Esophagus (tissue), 2 donors: ENCODE data around the gene PLAC8. TPM values are rescaled to one million over a fixed set of nuclear protein-coding genes. Genes with fewer than 3 reads are reported as not detected.

Experiments
- H3K27ac ChIP-seq, 2 donors: one replicate each; pipeline ENCODE4 v1.5.1; 2013; ENCODE audit warnings: low read depth in 2 of 2, mild to moderate bottlenecking in 2 of 2, inconsistent platforms in 1 of 2, low read length in 1 of 2, moderate library complexity in 1 of 2
- H3K27me3 ChIP-seq, 2 donors: one replicate each; pipeline ENCODE4 v1.6.1; 2013; ENCODE audit warnings: low read length in 2 of 2, control low read depth in 1 of 2, mild to moderate bottlenecking in 1 of 2; ENCODE audit not compliant: insufficient read depth in 2 of 2, control insufficient read depth in 1 of 2
- H3K36me3 ChIP-seq, 2 donors: one replicate each; pipeline ENCODE4 v1.6.1; 2013; ENCODE audit warnings: low read length in 1 of 2; ENCODE audit not compliant: control insufficient read depth in 2 of 2, insufficient read depth in 2 of 2
- H3K4me1 ChIP-seq, 2 donors: one replicate each; pipeline ENCODE4 v1.6.1; 2013; ENCODE audit warnings: low read length in 1 of 2; ENCODE audit not compliant: control insufficient read depth in 2 of 2, insufficient read depth in 2 of 2
- H3K4me3 ChIP-seq, 2 donors: one replicate each; pipeline ENCODE4 v1.5.1; 2013; ENCODE audit warnings: low read length in 2 of 2, mild to moderate bottlenecking in 2 of 2, low read depth in 1 of 2, moderate library complexity in 1 of 2
- H3K9me3 ChIP-seq, 2 donors: one replicate each; pipeline ENCODE4 v1.6.1; 2013; ENCODE audit warnings: mild to moderate bottlenecking in 2 of 2, low read depth in 1 of 2, low read length in 1 of 2, moderate library complexity in 1 of 2; ENCODE audit not compliant: control insufficient read depth in 2 of 2, insufficient read depth in 1 of 2
- WGBS, 2 donors: extraction: QIAGEN DNeasy Blood & Tissue Kit; methylation state at CpG; one replicate each; pipeline ENCODE4 v1.1.7; 2013; 5-methylcytosine and 5-hydroxymethylcytosine counted together
- polyA plus RNA-seq, 2 donors: library from polyadenylated mRNA; stranded (reverse); fragments of 200-250 nt; gene quantifications; one replicate each; pipeline ENCODE4 v1.2.3, GENCODE V29; 2013
- donor health status: healthy with polysubstance abuse.
- donor health status: Bipolar disorder and iron deficiency.

The PLAC8 gene
- polyA plus RNA-seq, 2 donors: 49.1 to 88.4 TPM

DNA sequence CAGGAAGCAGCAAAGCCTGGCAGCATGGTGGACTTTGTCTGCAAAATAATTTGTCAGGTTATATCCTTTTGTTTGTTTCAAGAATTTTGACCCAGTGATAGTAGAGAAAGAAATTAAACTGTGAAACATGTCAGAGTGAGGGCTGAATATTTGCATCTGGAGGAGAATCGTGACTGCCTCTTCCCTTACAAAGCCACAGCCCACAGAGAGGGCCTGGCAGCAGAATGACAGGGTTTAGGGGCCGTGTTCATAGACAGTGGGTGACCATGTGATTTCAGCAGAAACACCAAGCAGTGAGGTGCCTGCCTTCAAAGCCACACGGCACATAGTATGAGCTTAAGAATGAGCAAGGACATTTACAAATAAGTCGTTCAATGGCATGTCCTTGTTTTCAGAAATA is 24.4 kb upstream of the PLAC8 start:
- H3K27ac ChIP-seq: no peak overlapping the region
- no peaks in the 10 kb centered on the region for H3K36me3 ChIP-seq
- no peaks in the 10 kb centered on the region for H3K4me1 ChIP-seq
- WGBS, 2 donors: 55 to 64% methylated on average over 4 of the region's 4 CpGs
- no peaks in the 10 kb centered on the region for H3K27me3 ChIP-seq
- no peaks in the 10 kb centered on the region for H3K9me3 ChIP-seq
- no peak overlapping the region for H3K4me3 ChIP-seq

- H3K36me3 ChIP-seq: no peaks in the 10 kb centered on the region
- H3K9me3 ChIP-seq: no peaks in the 10 kb centered on the region
- H3K4me3 ChIP-seq: no peak overlapping the region
- H3K27me3 ChIP-seq: no peaks in the 10 kb centered on the region
- WGBS, 2 donors: 78 to 90% methylated on average over 1 of the region's 1 CpG
- H3K27ac ChIP-seq: no peak overlapping the region
- H3K4me1 ChIP-seq: no peaks in the 10 kb centered on the region
Observed at GRCh38 chr4:83132065-83132464, 17.5 kb upstream of the PLAC8 start.

GRCh38 chr4:83129264-83129663 is 14.7 kb upstream of the PLAC8 start:
- no peak overlapping the region for H3K4me3 ChIP-seq
- 67 to 75% methylated on average over 2 of the region's 2 CpGs for WGBS, 2 donors
- no peaks in the 10 kb centered on the region for H3K27me3 ChIP-seq
- no peaks in the 10 kb centered on the region for H3K36me3 ChIP-seq
- no peak overlapping the region for H3K27ac ChIP-seq
- H3K4me1 ChIP-seq: no peaks in the 10 kb centered on the region
- peaks cover 0 to under 1% of the 10 kb centered on the region in 2 donors for H3K9me3 ChIP-seq

DNA sequence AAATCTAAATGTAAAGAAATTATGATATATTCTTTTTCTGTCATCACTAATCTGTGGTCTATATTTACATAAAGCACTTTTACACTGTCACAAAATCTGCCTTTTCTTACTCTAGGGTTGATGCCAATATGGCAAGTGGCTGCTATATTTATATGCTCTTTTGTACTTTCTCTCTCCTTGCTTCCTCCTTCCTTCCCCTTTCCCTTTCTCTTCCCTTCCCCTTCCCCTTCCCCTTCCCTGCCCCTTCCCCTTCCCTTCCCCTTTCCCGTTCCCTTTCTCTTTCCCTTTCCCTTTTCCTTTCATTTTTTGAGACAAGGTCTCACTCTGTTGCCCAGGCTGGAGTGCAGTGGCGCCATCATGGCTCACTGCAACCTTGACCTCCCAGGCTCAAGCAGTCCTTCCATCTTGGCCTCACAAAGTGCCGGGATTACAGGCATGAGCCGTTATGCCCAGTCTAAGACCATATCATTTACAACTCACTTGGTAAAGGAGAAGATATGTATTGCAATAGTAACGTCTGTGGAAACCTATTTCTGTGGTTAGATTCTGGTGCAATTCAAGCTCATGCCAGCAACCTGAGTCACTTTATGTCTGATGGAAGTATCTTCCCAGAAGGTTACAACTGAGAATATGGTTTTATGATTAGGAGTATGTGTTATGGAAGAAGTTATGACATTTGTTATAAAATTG is 13.9 kb upstream of the PLAC8 start:
- 77 to 82% methylated on average over 5 of the region's 5 CpGs for WGBS, 2 donors
- H3K27ac ChIP-seq: no peak overlapping the region
- no peaks in the 10 kb centered on the region for H3K27me3 ChIP-seq
- H3K9me3 ChIP-seq: peaks cover 0 to 2% of the 10 kb centered on the region in 2 donors
- no peaks in the 10 kb centered on the region for H3K4me1 ChIP-seq
- no peaks in the 10 kb centered on the region for H3K36me3 ChIP-seq
- H3K4me3 ChIP-seq: no peak overlapping the region

DNA sequence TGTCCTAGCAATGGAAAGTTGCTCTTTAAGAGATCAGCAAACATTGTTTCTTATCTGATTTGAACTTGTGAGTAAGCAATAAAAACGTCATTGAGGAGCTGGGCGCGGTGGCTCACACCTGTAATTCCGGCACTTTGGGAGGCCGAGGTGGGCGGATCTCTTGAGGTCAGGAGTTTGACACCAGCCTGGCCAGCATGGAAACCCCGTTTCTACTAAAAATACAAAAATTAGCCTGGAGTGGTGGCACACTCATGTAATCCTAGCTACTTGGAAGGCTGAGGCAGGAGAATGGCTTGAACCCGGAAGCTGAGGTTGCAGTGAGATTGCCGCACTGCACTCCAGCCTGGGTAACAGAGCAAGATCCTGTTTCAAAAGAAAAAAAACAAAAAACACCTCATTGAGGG is 11.2 kb upstream of the PLAC8 start:
- no peak overlapping the region for H3K27ac ChIP-seq
- no peaks in the 10 kb centered on the region for H3K4me1 ChIP-seq
- H3K4me3 ChIP-seq: no peak overlapping the region
- peaks cover 0 to 2% of the 10 kb centered on the region in 2 donors for H3K27me3 ChIP-seq
- H3K9me3 ChIP-seq: peaks cover 0 to 2% of the 10 kb centered on the region in 2 donors
- WGBS, 2 donors: 75 to 77% methylated on average over 9 of the region's 9 CpGs
- H3K36me3 ChIP-seq: no peaks in the 10 kb centered on the region

DNA sequence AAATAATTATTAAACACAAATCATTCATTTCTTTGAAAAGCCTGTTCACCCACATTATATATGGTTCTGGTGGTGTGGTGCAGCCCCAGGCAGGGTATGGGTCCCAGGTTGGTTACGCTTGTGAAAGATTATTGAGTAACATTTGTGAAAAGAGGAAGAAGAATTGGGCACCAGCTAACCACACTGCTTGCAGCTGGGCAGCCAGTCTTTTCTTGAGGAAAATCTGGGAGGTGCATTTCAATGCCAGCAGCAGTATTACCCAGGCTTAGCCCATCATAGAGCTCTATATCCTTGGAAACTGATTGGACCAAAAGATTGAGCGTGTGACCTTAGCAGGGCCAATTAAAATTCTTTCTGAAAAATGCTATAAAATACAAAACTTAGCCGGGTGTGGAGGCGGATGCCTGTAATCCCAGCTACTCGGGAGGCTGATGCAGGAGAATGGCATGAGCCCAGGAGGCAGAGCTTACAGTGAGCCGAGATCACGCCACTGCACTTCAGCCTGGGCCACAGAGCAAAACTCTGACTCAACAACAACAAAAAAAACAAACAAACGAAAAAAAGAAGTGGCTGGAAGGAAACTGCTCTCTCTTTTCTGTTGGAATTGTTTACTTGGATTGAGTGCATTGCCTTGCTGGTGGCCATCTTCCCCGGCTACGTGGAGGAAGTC is 9.7 kb upstream of the PLAC8 start:
- H3K27ac ChIP-seq: no peak overlapping the region

GRCh38 chr4:83121246-83121645 is 6.7 kb upstream of the PLAC8 start:
- WGBS, 2 donors: 84 to 89% methylated on average over 5 of the region's 5 CpGs
- Histone ChIP-seq H3K4me3 (no peak overlapping the region), H3K27ac (no peak overlapping the region), H3K27me3 (peaks cover 0 to 2% of the 10 kb centered on the region in 2 donors), H3K9me3 (peaks cover 0 to 2% of the 10 kb centered on the region in 2 donors), H3K4me1 (no peaks in the 10 kb centered on the region), H3K36me3 (no peaks in the 10 kb centered on the region)

More for the DNA sequence above, 9.7 kb upstream of the PLAC8 start:
- H3K4me3 ChIP-seq: no peak overlapping the region
- H3K36me3 ChIP-seq: no peaks in the 10 kb centered on the region
- H3K27me3 ChIP-seq: peaks cover 0 to 2% of the 10 kb centered on the region in 2 donors
- peaks cover 0 to 2% of the 10 kb centered on the region in 2 donors for H3K9me3 ChIP-seq
- no peaks in the 10 kb centered on the region for H3K4me1 ChIP-seq
- WGBS, 2 donors: 70 to 78% methylated on average over 10 of the region's 10 CpGs

DNA sequence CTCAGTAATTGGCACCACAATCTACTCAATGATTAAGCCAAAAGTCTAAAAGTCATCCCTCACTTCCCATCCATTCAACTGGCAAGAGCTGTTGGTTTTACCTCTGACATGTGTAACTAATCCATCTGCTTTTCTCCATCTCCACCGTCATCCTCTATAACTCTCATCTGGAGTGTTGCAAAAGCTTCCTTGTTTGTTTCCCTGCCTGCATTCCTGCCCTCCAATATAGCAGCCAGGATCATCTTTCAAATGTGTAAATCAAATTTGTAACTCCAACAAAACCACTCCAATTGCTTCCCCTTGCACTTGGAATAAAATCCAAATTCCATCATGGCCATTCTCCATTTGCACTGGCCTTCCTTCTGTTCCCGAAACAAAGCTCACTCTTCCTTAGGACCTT is 4.3 kb upstream of the PLAC8 start:
- H3K36me3 ChIP-seq: no peaks in the 10 kb centered on the region
- peaks cover 0 to 2% of the 10 kb centered on the region in 2 donors for H3K27me3 ChIP-seq
- no peak overlapping the region for H3K27ac ChIP-seq
- no peaks in the 10 kb centered on the region for H3K4me1 ChIP-seq
- no peaks in the 10 kb centered on the region for H3K9me3 ChIP-seq
- no peak overlapping the region for H3K4me3 ChIP-seq
- 66 to 76% methylated on average over 2 of the region's 2 CpGs for WGBS, 2 donors

GRCh38 chr4:83115656-83116285 is 1.2 kb upstream of the PLAC8 start:
- no peaks in the 10 kb centered on the region for H3K36me3 ChIP-seq
- H3K27ac ChIP-seq: no peak overlapping the region
- no peaks in the 10 kb centered on the region for H3K27me3 ChIP-seq
- no peak overlapping the region for H3K4me3 ChIP-seq
- WGBS, 2 donors: 80 to 90% methylated on average over 8 of the region's 8 CpGs
- H3K9me3 ChIP-seq: no peaks in the 10 kb centered on the region
- no peaks in the 10 kb centered on the region for H3K4me1 ChIP-seq
